CD14-positive monocyte (primary cell): ENCODE data around the gene THSD7A. TPM values are rescaled to one million over a fixed set of nuclear protein-coding genes. Genes with fewer than 3 reads are reported as not detected.

Experiments used
- DNase-seq, 3 donors: peaks; one replicate each; pipeline ENCODE4 v3.0.0-alpha.2; 2011 to 2022
- H2AFZ ChIP-seq: 2 replicates; pipeline ENCODE4 v1.6.0; 2012; ENCODE audit warnings: mild to moderate bottlenecking, low read depth, low read length, inconsistent platforms; ENCODE audit not compliant: insufficient read depth, poor library complexity, severe bottlenecking
- H3K27ac ChIP-seq, 2 donors: 1 replicate in 1 of 2; 2 replicates in 1 of 2; pipeline ENCODE4 v1.5.1; 2012 to 2013; ENCODE audit warnings: low read length in 2 of 2, control low read depth in 1 of 2, inconsistent platforms in 1 of 2, low read depth in 1 of 2, mild to moderate bottlenecking in 1 of 2
- H3K27me3 ChIP-seq, 2 donors: one replicate each; pipeline versions ENCODE4 v1.6.0 to v1.6.1; 2011 to 2013; ENCODE audit warnings: low read length in 2 of 2; ENCODE audit not compliant: control insufficient read depth in 2 of 2, insufficient read depth in 2 of 2
- H3K36me3 ChIP-seq, 2 donors: replicated peaks in 1 of 2; 1 replicate in 1 of 2; 2 replicates in 1 of 2; pipeline versions ENCODE4 v1.5.1 to v1.6.1; 2012 to 2013; ENCODE audit warnings: low read length in 2 of 2, control low read depth in 1 of 2, inconsistent platforms in 1 of 2, mild to moderate bottlenecking in 1 of 2; ENCODE audit not compliant: insufficient read depth in 2 of 2, control insufficient read depth in 1 of 2
- H3K4me1 ChIP-seq, 2 donors: 1 replicate in 1 of 2; 2 replicates in 1 of 2; pipeline versions ENCODE4 v1.5.1 to v1.6.1; 2012 to 2013; ENCODE audit warnings: low read length in 2 of 2, control low read depth in 1 of 2, inconsistent platforms in 1 of 2, mild to moderate bottlenecking in 1 of 2, moderate library complexity in 1 of 2; ENCODE audit not compliant: insufficient read depth in 2 of 2, control insufficient read depth in 1 of 2
- H3K4me2 ChIP-seq: replicated peaks from 2 replicates; pipeline ENCODE3; 2012; ENCODE audit warnings: low read length, moderate library complexity, mild to moderate bottlenecking; ENCODE audit not compliant: poor library complexity, severe bottlenecking; ENCODE audit errors: extremely low read depth
- H3K4me3 ChIP-seq, 3 experiments: fragments of 200-600 bp in 1 of 3; sonication (generic) in 1 of 3; replicated peaks in 1 of 3; 1 replicate in 2 of 3; 2 replicates in 1 of 3; pipeline ENCODE4 v1.5.1; 2011 to 2013; ENCODE audit warnings: low read length in 3 of 3, mild to moderate bottlenecking in 3 of 3, control low read depth in 2 of 3, low read depth in 2 of 3, inconsistent platforms in 1 of 3, moderate library complexity in 1 of 3
- H3K79me2 ChIP-seq: 2 replicates; pipeline ENCODE4 v1.6.0; 2012; ENCODE audit warnings: mild to moderate bottlenecking, control low read depth, inconsistent platforms, low read length, moderate library complexity; ENCODE audit not compliant: insufficient read depth
- H3K9ac ChIP-seq: 2 replicates; pipeline ENCODE4 v1.6.0; 2017; ENCODE audit warnings: low read length, mild to moderate bottlenecking; ENCODE audit not compliant: insufficient read depth, poor library complexity, severe bottlenecking
- H3K9me3 ChIP-seq, 2 donors: replicated peaks in 1 of 2; 1 replicate in 1 of 2; 2 replicates in 1 of 2; pipeline versions ENCODE4 v1.5.1 to v1.6.1; 2012 to 2013; ENCODE audit warnings: low read length in 2 of 2, control low read depth in 1 of 2; ENCODE audit not compliant: control insufficient read depth in 1 of 2, insufficient read depth in 1 of 2
- H4K20me1 ChIP-seq: 2 replicates; pipeline ENCODE4 v1.6.0; 2012; ENCODE audit warnings: mild to moderate bottlenecking, low read length, control low read depth, moderate library complexity; ENCODE audit not compliant: insufficient read depth
- H3K27ac Mint-ChIP-seq, 7 donors: one replicate each; pipeline ENCODE4 v1.8.0; 2020; ENCODE audit warnings: mild to moderate bottlenecking in 7 of 7, mixed read lengths in 7 of 7, moderate library complexity in 6 of 7, inconsistent platforms in 2 of 7
- H3K27me3 Mint-ChIP-seq, 3 donors: one replicate each; pipeline ENCODE4 v1.8.0; 2021 to 2022; ENCODE audit warnings: low read depth in 3 of 3, mild to moderate bottlenecking in 3 of 3, mixed read lengths in 3 of 3, moderate library complexity in 3 of 3, inconsistent platforms in 1 of 3
- H3K36me3 Mint-ChIP-seq, 2 donors: one replicate each; pipeline ENCODE4 v1.8.0; 2020; ENCODE audit warnings: mixed read lengths in 2 of 2, inconsistent platforms in 1 of 2, mild to moderate bottlenecking in 1 of 2
- H3K4me1 Mint-ChIP-seq: one replicate; pipeline ENCODE4 v1.8.0; 2020; ENCODE audit warnings: mild to moderate bottlenecking, mixed read lengths
- H3K4me3 Mint-ChIP-seq, 2 donors: one replicate each; pipeline ENCODE4 v1.8.0; 2020; ENCODE audit warnings: mild to moderate bottlenecking in 2 of 2, mixed read lengths in 2 of 2, moderate library complexity in 1 of 2
- H3K9me3 Mint-ChIP-seq, 7 donors: one replicate each; pipeline ENCODE4 v1.8.0; 2020 to 2022; ENCODE audit warnings: mixed read lengths in 7 of 7, mild to moderate bottlenecking in 6 of 7, moderate library complexity in 6 of 7, inconsistent platforms in 2 of 7
- CTCF ChIP-seq: fragments of 200-600 bp; IDR thresholded peaks from one replicate; pipeline ENCODE4 v1.8.0; 2022; ENCODE audit warnings: antibody characterized with exemption, mild to moderate bottlenecking
- WGBS: methylation state at CpG from one replicate; pipeline ENCODE4 v1.1.5; 2013; ENCODE audit warnings: missing lambda C conversion rate; ENCODE audit not compliant: insufficient coverage; 5-methylcytosine and 5-hydroxymethylcytosine counted together
- intact Hi-C, 2 donors: fragments of 100-400 bp; cut with micrococcal nuclease; formaldehyde crosslinking; loops; one replicate each; pipeline versions ENCODE4 v1.15.0 to v1.15.1; 2023
- polyA plus RNA-seq, 3 donors: library from polyadenylated mRNA; depleted of rRNA in 1 of 3; unstranded in 2 of 3; stranded (reverse) in 1 of 3; fragments of 300-500 nt in 2 of 3; fragments of >200 nt in 1 of 3; fragmentation: Illumina TruSeq in 2 of 3; gene quantifications; 1 replicate in 2 of 3; 2 replicates in 1 of 3; pipeline ENCODE4 v1.2.3, GENCODE V29; 2012 to 2021

THSD7A gene
- polyA plus RNA-seq, 3 donors: under 0.01 TPM; not detected in 2

- Histone ChIP-seq H3K79me2 (no peaks in the 10 kb centered on the region), H3K27ac (no peak overlapping the region), H3K4me1 (no peaks in the 10 kb centered on the region)
Observed at GRCh38 chr7:11701829-11702560, 130.0 kb downstream of the THSD7A start.

GRCh38 chr7:11699666-11700065 lies 132.3 kb downstream of the THSD7A start:
- Histone ChIP-seq H3K27me3 (no peaks in the 10 kb centered on the region), H4K20me1 (no peaks in the 10 kb centered on the region), H3K27ac (no peak overlapping the region), H3K4me1 (no peaks in the 10 kb centered on the region), H3K79me2 (no peaks in the 10 kb centered on the region), H3K9ac (no peak overlapping the region), H3K36me3 (no peaks in the 10 kb centered on the region), H2AFZ (no peak overlapping the region), H3K4me3 (no peak overlapping the region), H3K4me2 (no peak overlapping the region), H3K9me3 (no peaks in the 10 kb centered on the region)
- no peaks in the 10 kb centered on the region for H3K36me3 Mint-ChIP-seq
- H3K27ac Mint-ChIP-seq: no peak overlapping the region
- H3K4me3 Mint-ChIP-seq: no peak overlapping the region
- peaks cover 0 to 2% (median 0%) of the 10 kb centered on the region in 7 donors for H3K9me3 Mint-ChIP-seq
- WGBS: no CpG with 5 or more reads among the region's 5 CpGs
- no peak for DNase-seq
- peaks cover 0 to 1% (median 0%) of the 10 kb centered on the region in 3 donors for H3K27me3 Mint-ChIP-seq
- H3K4me1 Mint-ChIP-seq: no peaks in the 10 kb centered on the region
- no peak for TF ChIP-seq CTCF
- intact Hi-C loops: no loop called here

More at GRCh38 chr7:11701829-11702560, 130.0 kb downstream of the THSD7A start:
- peaks cover 0 to 2% (median 0%) of the 10 kb centered on the region in 7 donors for H3K9me3 Mint-ChIP-seq
- no peak overlapping the region for H3K4me3 ChIP-seq
- H3K27me3 ChIP-seq: no peaks in the 10 kb centered on the region
- H3K36me3 ChIP-seq: no peaks in the 10 kb centered on the region
- no peak overlapping the region for H3K27ac Mint-ChIP-seq
- H3K4me3 Mint-ChIP-seq: no peak overlapping the region
- no peak overlapping the region for H3K9ac ChIP-seq
- WGBS: 100% methylated on average over 1 of the region's 6 CpGs
- no peak overlapping the region for H2AFZ ChIP-seq
- no peaks in the 10 kb centered on the region for H3K36me3 Mint-ChIP-seq
- DNase-seq: no peak
- TF ChIP-seq CTCF: no peak
- no peaks in the 10 kb centered on the region for H3K4me1 Mint-ChIP-seq
- H4K20me1 ChIP-seq: no peaks in the 10 kb centered on the region
- no peaks in the 10 kb centered on the region for H3K9me3 ChIP-seq
- intact Hi-C loops: no loop called here
- no peak overlapping the region for H3K4me2 ChIP-seq
- no peaks in the 10 kb centered on the region for H3K27me3 Mint-ChIP-seq
